Lower lobe of right lung (tissue), 2 donors: Measurements from ENCODE around the gene OLIG1. TPM values are rescaled to one million over a fixed set of nuclear protein-coding genes. Genes with fewer than 3 reads are reported as not detected.

Source experiments
- ATAC-seq, 2 donors: fragments of 200-7000 bp; cut with Tn5 transposase; one replicate each; pipeline ENCODE4 v1.9.1; 2020 to 2022; ENCODE audit warnings: mild to moderate bottlenecking in 2 of 2, moderate library complexity in 2 of 2
- DNase-seq: peaks from one replicate; pipeline ENCODE4 v3.0.0-alpha.2; 2020
- H3K27ac ChIP-seq: fragments of 200-600 bp; one replicate; pipeline ENCODE4 v1.8.0; 2022
- H3K27me3 ChIP-seq: fragments of 200-600 bp; one replicate; pipeline ENCODE4 v1.8.0; 2022; ENCODE audit warnings: low read depth
- H3K36me3 ChIP-seq: fragments of 200-600 bp; one replicate; pipeline ENCODE4 v1.8.0; 2022; ENCODE audit warnings: mild to moderate bottlenecking
- H3K4me1 ChIP-seq: fragments of 200-600 bp; one replicate; pipeline ENCODE4 v1.8.0; 2022
- H3K4me3 ChIP-seq: fragments of 200-600 bp; one replicate; pipeline ENCODE4 v1.8.0; 2022; ENCODE audit warnings: mild to moderate bottlenecking
- H3K9me3 ChIP-seq: fragments of 200-600 bp; one replicate; pipeline ENCODE4 v1.8.0; 2022
- CTCF ChIP-seq: fragments of 200-600 bp; IDR thresholded peaks from one replicate; pipeline ENCODE4 v1.8.0; 2022; ENCODE audit warnings: antibody characterized with exemption, mild to moderate bottlenecking
- intact Hi-C: fragments of 100-400 bp; cut with DNase I; formaldehyde crosslinking; loops from one replicate; pipeline ENCODE4 v1.11.0; 2022
- total RNA-seq: library from RNA; stranded (reverse); fragmentation: NEBNext Ultra II Directional; extraction: Animal tissue kit (Norgen Biotek cat#: 25700); gene quantifications from one replicate; pipeline ENCODE4 v1.2.1, GENCODE V29; 2021
- donor health status: DM: no; HTN: yes; CAD: no; lungs with severe emphysema.

Gene OLIG1
- total RNA-seq, 1 donor from 2014 or later: 0.59 TPM

GRCh38 chr21:33028773-33029384, 41.1 kb upstream of the OLIG1 start:
- H3K4me3 ChIP-seq: peak overlapping the region; percentile 6
- H3K4me1 ChIP-seq: peaks cover 44% of the 10 kb centered on the region

GRCh38 chr21:33029385-33029921, 40.5 kb upstream of the OLIG1 start:
- no peak for TF ChIP-seq CTCF
- Histone ChIP-seq H3K9me3 (no peaks in the 10 kb centered on the region), H3K27me3 (peaks cover 99% of the 10 kb centered on the region), H3K4me3 (no peak overlapping the region), H3K4me1 (peaks cover 38% of the 10 kb centered on the region), H3K27ac (no peak overlapping the region), H3K36me3 (no peaks in the 10 kb centered on the region)
- intact Hi-C loops: no loop called here
- DNase-seq: no peak
- no peak for ATAC-seq

More at GRCh38 chr21:33028773-33029384, 41.1 kb upstream of the OLIG1 start:
- DNase-seq (no peak), ATAC-seq (no peak)
- no peak for TF ChIP-seq CTCF
- Histone ChIP-seq H3K9me3 (no peaks in the 10 kb centered on the region), H3K27me3 (peaks cover 100% of the 10 kb centered on the region), H3K36me3 (no peaks in the 10 kb centered on the region), H3K27ac (no peak overlapping the region)
- intact Hi-C loops: no loop called here

- TF ChIP-seq CTCF: no peak
- no peak for ATAC-seq
- H3K4me3 ChIP-seq: no peak overlapping the region
- no peak for DNase-seq
- H3K36me3 ChIP-seq: no peaks in the 10 kb centered on the region
- peaks cover 35% of the 10 kb centered on the region for H3K4me1 ChIP-seq
- peaks cover 99% of the 10 kb centered on the region for H3K27me3 ChIP-seq
- intact Hi-C loops: no loop called here
- no peak overlapping the region for H3K27ac ChIP-seq
- no peaks in the 10 kb centered on the region for H3K9me3 ChIP-seq
These were observed 39.9 kb upstream of the OLIG1 start for GRCh38 chr21:33029975-33030461.

GRCh38 chr21:33030633-33031032, 39.3 kb upstream of the OLIG1 start:
- H3K27me3 ChIP-seq: peaks cover 98% of the 10 kb centered on the region

More at GRCh38 chr21:33030633-33031032, 39.3 kb upstream of the OLIG1 start:
- DNase-seq (no peak), ATAC-seq (no peak)
- Histone ChIP-seq H3K9me3 (no peaks in the 10 kb centered on the region), H3K4me1 (peaks cover 35% of the 10 kb centered on the region), H3K27ac (no peak overlapping the region), H3K4me3 (no peak overlapping the region), H3K36me3 (no peaks in the 10 kb centered on the region)
- TF ChIP-seq CTCF: no peak
- intact Hi-C loops: no loop called here
